Gastroesophageal sphincter (tissue), 3 donors: Measurements from ENCODE around the gene CHN1.

Experiments
- EP300 ChIP-seq: sonication (generic); formaldehyde crosslinking; IDR thresholded peaks from one replicate; pipeline ENCODE4 v1.6.1; 2017; ENCODE audit warnings: antibody characterized with exemption, mild to moderate bottlenecking
- POLR2A ChIP-seq, 2 donors: fragments of 450-650 bp; IDR thresholded peaks; one replicate each; pipeline ENCODE4 v1.6.1; 2017; ENCODE audit warnings: antibody characterized with exemption in 2 of 2, mild to moderate bottlenecking in 2 of 2, moderate library complexity in 1 of 2
- POLR2AphosphoS5 ChIP-seq: sonication (generic); formaldehyde crosslinking; IDR thresholded peaks from one replicate; pipeline ENCODE4 v1.6.1; 2017; ENCODE audit warnings: antibody characterized with exemption
- TF ChIP-seq, protein P1 (sequence below), 4 experiments: fragments of 200-600 bp in 2 of 4; fragments of 450-650 bp in 2 of 4; sonication (generic) in 1 of 4; IDR thresholded peaks; one replicate each; pipeline ENCODE4 v1.5.1; 2017 to 2019; ENCODE audit warnings: antibody characterized with exemption in 4 of 4, mild to moderate bottlenecking in 2 of 4, moderate library complexity in 2 of 4

DNA sequence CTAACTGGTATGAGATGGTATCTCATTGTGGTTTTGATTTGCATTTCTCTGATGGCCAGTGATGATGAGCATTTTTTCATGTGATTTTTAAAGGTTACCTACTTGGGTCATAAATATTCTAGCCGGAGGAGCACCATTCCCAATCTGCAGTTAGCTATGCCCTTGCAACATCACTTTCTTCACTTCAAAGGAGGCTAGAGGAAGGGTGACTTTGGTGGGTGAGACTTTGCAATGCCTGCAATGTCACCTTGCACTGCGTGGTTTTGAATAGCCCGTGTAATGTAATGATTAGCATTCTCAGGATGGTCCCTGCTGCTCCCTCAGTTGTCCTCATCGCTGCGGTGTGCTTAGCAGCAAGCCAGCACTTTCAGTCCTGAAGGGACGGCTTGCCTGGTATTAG lies 184.8 kb downstream of the CHN1 start:
- TF ChIP-seq POLR2AphosphoS5 (no peak), POLR2A (IDR thresholded peaks at IDR 0.05) (no peak), EP300 (no peak)
- TF ChIP-seq, protein P1, sequence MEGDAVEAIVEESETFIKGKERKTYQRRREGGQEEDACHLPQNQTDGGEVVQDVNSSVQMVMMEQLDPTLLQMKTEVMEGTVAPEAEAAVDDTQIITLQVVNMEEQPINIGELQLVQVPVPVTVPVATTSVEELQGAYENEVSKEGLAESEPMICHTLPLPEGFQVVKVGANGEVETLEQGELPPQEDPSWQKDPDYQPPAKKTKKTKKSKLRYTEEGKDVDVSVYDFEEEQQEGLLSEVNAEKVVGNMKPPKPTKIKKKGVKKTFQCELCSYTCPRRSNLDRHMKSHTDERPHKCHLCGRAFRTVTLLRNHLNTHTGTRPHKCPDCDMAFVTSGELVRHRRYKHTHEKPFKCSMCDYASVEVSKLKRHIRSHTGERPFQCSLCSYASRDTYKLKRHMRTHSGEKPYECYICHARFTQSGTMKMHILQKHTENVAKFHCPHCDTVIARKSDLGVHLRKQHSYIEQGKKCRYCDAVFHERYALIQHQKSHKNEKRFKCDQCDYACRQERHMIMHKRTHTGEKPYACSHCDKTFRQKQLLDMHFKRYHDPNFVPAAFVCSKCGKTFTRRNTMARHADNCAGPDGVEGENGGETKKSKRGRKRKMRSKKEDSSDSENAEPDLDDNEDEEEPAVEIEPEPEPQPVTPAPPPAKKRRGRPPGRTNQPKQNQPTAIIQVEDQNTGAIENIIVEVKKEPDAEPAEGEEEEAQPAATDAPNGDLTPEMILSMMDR (IDR thresholded peaks at IDR 0.05): no peak
